ENCODE data around the gene ATP13A5.

Gene ATP13A5

DNA sequence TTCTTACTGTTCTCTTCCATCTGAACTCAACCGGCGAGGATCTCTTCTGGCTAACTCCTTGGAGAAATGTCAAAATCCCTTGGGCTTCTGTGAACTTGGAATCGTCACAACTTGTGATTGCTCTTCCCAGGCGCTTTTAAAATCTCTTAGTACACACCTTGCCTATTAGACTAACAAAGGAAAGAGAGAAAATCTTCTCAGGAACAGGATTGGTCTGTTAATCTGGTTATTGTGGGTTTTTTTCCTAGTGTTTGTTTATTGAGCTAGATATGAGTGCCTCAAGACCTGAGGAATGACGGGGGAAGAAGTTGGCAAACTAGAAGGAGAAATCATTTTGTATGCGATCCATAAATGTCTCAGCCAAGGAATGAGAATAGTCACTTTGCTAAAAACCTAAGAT lies at the start of gene ATP13A5:
Gene ATP13A5 (minus strand): TSS at position 48 of the 400 bp plus-strand sequence. CDS start 28 bp downstream, at position 20.
- no peak for DNase-seq (ENCODE audit: low read depth in 2 of 2)

- DNase-seq (ENCODE audit: low read depth in 2 of 2), result no peak
These were observed 40.2 kb upstream of the ATP13A5 start for GRCh38 chr3:193418576-193419373.

GRCh38 chr3:193416629-193417028 lies 38.1 kb upstream of the ATP13A5 start:
- DNase-seq (ENCODE audit: low read depth in 2 of 2), result no peak

DNA sequence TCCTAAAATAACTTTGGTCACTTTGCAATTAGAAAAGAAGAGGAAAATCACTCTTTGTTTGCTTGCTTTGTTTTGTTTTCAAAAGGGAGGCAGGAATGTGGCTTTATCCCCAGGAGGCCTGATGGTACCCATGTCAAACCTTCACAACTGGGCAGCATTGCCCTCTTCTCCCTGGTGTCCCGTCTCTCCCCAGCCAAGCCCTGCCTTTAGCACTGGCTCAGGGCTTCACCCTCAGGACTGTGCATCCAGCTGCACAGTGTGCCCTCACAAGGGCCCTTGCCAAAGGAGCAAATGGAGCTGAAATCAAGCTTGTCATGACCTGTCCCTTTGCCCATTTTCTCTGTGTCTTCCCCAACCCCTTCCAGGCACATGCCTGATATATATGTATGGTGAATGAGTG lies 29.1 kb upstream of the ATP13A5 start:
- no peak for DNase-seq (ENCODE audit: low read depth in 2 of 2)

GRCh38 chr3:193407112-193407511 lies 28.6 kb upstream of the ATP13A5 start:
- no peak for DNase-seq (ENCODE audit: low read depth in 2 of 2)

- no peak for DNase-seq (ENCODE audit: low read depth in 2 of 2)
These were observed 24.8 kb upstream of the ATP13A5 start for GRCh38 chr3:193403307-193403706.

DNA sequence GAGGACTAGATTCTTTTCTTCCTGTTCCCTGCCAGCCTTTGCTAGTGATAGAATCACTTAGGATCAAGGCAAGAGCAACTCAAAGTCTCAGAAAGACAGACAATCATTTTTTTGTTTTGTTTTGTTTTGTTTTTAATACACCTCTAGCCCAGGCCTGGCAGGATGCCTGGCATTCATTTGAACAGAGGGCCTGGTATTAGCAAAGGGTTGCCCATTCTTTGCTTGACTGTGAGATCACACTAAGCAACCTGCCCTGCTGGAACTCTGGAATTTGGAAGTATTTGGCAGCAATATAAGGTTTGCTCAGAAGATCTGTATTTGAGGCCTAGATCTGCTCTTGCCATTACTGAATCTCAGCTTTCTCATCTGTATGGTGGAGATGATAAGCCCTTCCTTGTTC lies 21.8 kb upstream of the ATP13A5 start:
- no peak for DNase-seq (ENCODE audit: low read depth in 2 of 2)

- no peak for DNase-seq (ENCODE audit: low read depth in 2 of 2)
These were observed 18.1 kb upstream of the ATP13A5 start for GRCh38 chr3:193396451-193397244.

GRCh38 chr3:193391902-193392301 lies 13.3 kb upstream of the ATP13A5 start:
- no peak for DNase-seq (ENCODE audit: low read depth in 2 of 2)

GRCh38 chr3:193389335-193389734 lies 10.8 kb upstream of the ATP13A5 start:
- DNase-seq (ENCODE audit: low read depth in 2 of 2), result no peak

DNA sequence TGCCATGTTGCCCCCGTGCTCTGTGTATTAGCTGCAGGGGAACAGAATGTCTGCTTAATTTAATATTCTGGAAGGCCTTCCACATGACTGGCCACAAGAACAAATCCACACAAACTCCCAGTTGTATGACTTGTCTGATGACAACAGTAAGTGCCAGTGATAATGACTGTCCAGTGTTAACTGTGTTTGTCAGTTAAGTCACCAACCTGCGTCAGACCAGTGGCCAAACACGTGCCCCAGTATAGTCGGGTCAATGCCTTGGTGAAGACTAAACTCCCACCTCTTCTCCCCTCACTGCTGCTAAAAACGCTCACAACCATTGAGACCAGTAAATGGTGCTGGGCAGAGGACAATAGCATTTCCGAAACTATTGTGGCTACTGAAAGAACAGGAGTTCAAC lies 9.8 kb upstream of the ATP13A5 start:
- no peak for DNase-seq (ENCODE audit: low read depth in 2 of 2)

DNA sequence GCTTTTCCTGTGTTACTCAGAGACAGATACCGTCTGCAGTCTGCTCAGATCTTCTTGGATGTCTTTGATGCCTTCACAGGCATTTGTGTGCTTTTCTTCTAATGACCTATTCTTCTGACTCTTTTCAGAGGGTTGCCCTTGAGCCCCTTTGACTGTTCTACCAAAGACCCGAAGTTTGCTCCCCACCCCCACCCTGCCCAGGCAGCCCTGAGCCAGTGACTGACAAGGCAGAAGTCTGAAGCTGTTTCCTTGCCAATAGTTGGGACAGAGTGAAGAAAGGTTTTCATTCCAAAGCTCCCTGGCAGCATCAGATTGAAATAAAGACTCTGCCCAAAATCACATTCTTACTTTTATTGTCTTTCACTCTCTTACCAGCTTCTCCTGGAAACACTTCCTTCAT lies 9.0 kb upstream of the ATP13A5 start:
- DNase-seq (ENCODE audit: low read depth in 2 of 2), result no peak

GRCh38 chr3:193377591-193377990 lies 962 bp downstream of the ATP13A5 start:
- DNase-seq (ENCODE audit: low read depth in 2 of 2), result no peak

DNA sequence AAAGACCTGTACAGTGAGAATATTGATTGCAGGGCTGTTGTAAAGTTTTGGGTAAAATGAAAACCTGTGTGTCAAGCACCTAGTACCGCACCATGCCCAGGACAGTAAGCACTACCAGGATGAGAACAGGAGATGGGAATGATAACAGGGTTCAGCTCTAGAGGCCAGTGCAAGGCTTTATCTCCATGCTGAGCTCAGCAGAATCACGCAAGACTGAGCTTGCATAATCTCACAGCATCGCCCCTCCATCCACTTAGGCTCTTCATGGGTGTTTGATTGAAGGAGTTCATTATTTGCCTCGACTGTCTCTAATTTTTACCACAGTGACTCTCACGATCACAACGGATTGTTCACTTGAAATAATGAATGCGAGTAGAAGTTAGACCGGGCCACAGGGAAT lies 2.9 kb downstream of the ATP13A5 start:
- no peak for DNase-seq (ENCODE audit: low read depth in 2 of 2)

- DNase-seq (ENCODE audit: low read depth in 2 of 2), result no peak
These were observed 5.8 kb downstream of the ATP13A5 start for GRCh38 chr3:193372783-193373182.

- no peak for DNase-seq (ENCODE audit: low read depth in 2 of 2)
These were observed 10.7 kb downstream of the ATP13A5 start for GRCh38 chr3:193367868-193368267.

DNA sequence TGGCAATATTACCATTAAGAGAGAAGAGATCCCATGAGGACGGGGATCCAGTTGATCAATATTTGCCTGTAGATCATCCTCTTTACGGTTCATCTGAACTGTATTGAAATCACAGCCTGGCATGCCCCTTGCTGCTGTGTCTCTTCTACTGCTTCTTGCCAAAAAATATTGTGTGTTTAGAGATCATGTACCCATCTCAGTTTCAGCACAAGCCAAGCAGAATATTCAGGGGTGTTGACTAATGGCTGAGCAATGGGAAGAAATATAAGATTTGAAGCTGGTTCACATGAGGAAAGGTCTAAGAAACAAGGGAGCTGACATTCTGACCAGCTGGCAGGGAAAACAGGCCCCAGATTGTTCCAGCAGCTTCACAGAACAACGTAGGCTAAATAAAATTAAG lies 21.3 kb downstream of the ATP13A5 start:
- DNase-seq (ENCODE audit: low read depth in 2 of 2), result no peak

DNA sequence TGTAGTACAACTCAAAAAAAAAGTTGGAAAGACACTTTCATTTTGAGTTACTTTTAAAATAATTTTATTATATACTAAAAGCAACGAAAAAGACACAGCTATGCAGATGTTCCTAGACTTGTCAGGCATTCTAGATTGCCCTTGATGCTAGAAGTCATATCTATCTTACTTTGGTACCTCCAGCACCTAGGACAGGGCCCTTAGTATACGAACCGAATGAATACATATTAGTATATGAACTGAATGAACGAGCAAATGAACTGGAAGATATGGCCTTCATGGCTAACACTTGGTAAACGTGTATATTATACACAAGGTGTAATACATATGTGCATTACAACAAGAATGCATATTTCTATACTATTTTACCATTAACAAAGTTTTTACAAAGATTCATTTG lies 24.1 kb downstream of the ATP13A5 start:
- DNase-seq (ENCODE audit: low read depth in 2 of 2), result no peak

DNA sequence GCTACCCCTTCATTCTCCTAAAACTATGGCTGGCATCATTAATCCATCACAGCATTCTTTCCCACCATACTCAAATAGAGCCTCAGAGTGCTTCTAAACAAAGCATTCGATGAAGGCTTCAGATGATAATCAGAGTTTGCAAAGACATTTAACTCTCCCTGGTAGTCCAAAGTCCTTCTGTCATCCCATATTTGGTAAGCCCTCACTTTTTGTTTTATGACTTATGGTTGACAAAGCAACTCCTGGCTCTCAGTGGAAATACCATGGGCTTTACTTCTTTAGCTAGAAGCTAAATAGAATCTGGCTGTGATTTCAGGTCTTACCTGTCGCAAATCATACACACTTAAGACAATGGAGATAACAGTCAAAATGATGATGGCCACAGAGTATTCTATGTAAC lies 27.8 kb downstream of the ATP13A5 start:
- DNase-seq (ENCODE audit: low read depth in 2 of 2), result no peak

GRCh38 chr3:193348686-193349085 lies 29.9 kb downstream of the ATP13A5 start:
- no peak for DNase-seq (ENCODE audit: low read depth in 2 of 2)

GRCh38 chr3:193347521-193348501 lies 30.7 kb downstream of the ATP13A5 start:
- no peak for DNase-seq (ENCODE audit: low read depth in 2 of 2)

DNA sequence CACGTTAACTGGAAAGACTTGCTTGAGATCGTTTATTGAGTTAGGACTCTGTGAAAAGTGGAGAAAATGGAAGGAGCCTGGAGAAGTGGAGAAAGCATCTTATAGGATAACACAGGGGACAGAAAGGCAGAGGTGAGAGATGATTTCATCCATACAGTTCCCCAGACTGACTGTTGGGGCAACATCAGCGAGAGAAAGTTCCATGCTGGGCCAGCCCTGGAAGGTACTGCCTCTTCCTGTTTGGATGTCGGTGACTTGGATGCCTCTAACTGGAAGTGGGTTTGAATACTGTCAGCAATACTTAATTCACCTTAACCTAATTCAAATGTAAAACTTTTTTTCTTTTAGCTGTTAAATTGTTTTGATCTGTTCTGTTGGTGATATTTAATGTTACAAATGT lies 32.3 kb downstream of the ATP13A5 start:
- DNase-seq (ENCODE audit: low read depth in 2 of 2), result no peak
